SU-DHL-6 (cell line): ENCODE results near the gene CSF2RB.

Experiments used
- H2AFZ ChIP-seq: fragments of 200-600 bp; sonication (generic); 2 replicates; pipeline ENCODE4 v1.6.1; 2014; ENCODE audit warnings: low read depth, mild to moderate bottlenecking, moderate library complexity, mixed read lengths, antibody characterized with exemption, low read length; ENCODE audit not compliant: severe bottlenecking
- H3F3A ChIP-seq: fragments of 200-600 bp; shearing (Covaris generic); 2 replicates; pipeline ENCODE4 v1.6.0; 2016; ENCODE audit warnings: antibody characterized with exemption, mild to moderate bottlenecking; ENCODE audit not compliant: insufficient read depth
- H3K27ac ChIP-seq: fragments of 200-600 bp; sonication (generic); 2 replicates; pipeline ENCODE4 v1.5.1; 2016; ENCODE audit warnings: low read depth, mild to moderate bottlenecking, low read length, moderate library complexity, mixed read lengths
- H3K27me3 ChIP-seq: fragments of 200-600 bp; sonication (generic), shearing (Covaris generic); 2 replicates; pipeline ENCODE4 v1.6.0; 2014; ENCODE audit warnings: mild to moderate bottlenecking, low read length
- H3K36me3 ChIP-seq: fragments of 200-600 bp; sonication (generic); 2 replicates; pipeline ENCODE4 v1.6.1; 2014; ENCODE audit warnings: mild to moderate bottlenecking, low read length, mixed read lengths
- H3K4me2 ChIP-seq: fragments of 300-600, 200-600 bp; shearing (Covaris generic), sonication (generic); 2 replicates; pipeline ENCODE4 v1.6.0; 2014; ENCODE audit warnings: low read length, low read depth, mild to moderate bottlenecking; ENCODE audit not compliant: poor library complexity, severe bottlenecking
- H3K4me3 ChIP-seq: fragments of 200-600 bp; sonication (generic); 2 replicates; pipeline ENCODE4 v1.5.1; 2014; ENCODE audit warnings: antibody characterized with exemption, low read length, mild to moderate bottlenecking, mixed read lengths; ENCODE audit not compliant: insufficient read depth, poor library complexity, severe bottlenecking
- H3K79me2 ChIP-seq: fragments of 200-600 bp; sonication (generic); 2 replicates; pipeline ENCODE4 v1.6.1; 2014; ENCODE audit warnings: mild to moderate bottlenecking, low read length, moderate library complexity; ENCODE audit not compliant: insufficient read depth
- H3K9ac ChIP-seq: fragments of 200-600 bp; sonication (generic); 2 replicates; pipeline ENCODE4 v1.7.0; 2014; ENCODE audit warnings: mild to moderate bottlenecking, low read length
- H3K9me2 ChIP-seq: fragments of 200-600 bp; sonication (generic); replicated peaks from 2 replicates; pipeline ENCODE4 v1.6.1; 2014; ENCODE audit warnings: low read length; ENCODE audit not compliant: insufficient read depth
- H3K9me3 ChIP-seq: fragments of 200-600 bp; sonication (generic); 2 replicates; pipeline ENCODE4 v1.6.1; 2014; ENCODE audit warnings: low read length, mixed read lengths; ENCODE audit not compliant: insufficient read depth
- H4K20me1 ChIP-seq: fragments of 200-600 bp; sonication (generic); 2 replicates; pipeline ENCODE4 v1.6.1; 2014; ENCODE audit warnings: low read depth, mild to moderate bottlenecking, antibody characterized with exemption, low read length, moderate library complexity, mixed read lengths
- EZH2phosphoT487 ChIP-seq: fragments of 200-600 bp; sonication (generic), shearing (Covaris generic); conservative IDR thresholded peaks from 2 replicates; pipeline ENCODE4 v1.6.1; 2018; ENCODE audit warnings: mild to moderate bottlenecking, antibody characterized with exemption, low read length, moderate library complexity, mixed read lengths
- TF ChIP-seq, protein P1 (sequence below): fragments of 200-600 bp; sonication (generic); IDR thresholded peaks from one replicate; pipeline ENCODE4 v1.5.1; 2017; ENCODE audit warnings: antibody characterized with exemption, mild to moderate bottlenecking, low read length, moderate library complexity; ENCODE audit not compliant: insufficient read depth, poor library complexity, severe bottlenecking

CSF2RB gene

DNA sequence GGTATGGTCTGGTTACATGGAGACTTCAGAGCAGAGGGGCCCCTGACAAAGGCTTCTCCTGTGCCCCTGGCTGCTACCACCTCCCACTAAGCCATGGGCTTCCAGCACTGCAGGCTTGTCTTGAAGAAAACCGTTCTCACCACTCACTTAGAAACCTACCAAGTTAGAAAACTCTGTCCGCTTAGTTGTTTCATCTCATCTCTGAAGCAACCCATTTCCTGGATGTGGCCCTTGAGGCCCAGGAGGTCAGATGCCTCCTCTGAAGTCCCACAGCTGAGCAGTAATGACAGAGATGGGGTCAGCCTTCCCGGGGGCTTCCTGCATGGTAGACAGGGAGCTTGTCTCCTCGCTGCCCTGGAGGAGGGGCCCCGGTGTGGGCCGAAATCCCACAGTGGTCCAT, 12.9 kb downstream of the CSF2RB start:
- Histone ChIP-seq H3K4me3 (no peak overlapping the region), H3K27me3 (no peaks in the 10 kb centered on the region), H4K20me1 (no peaks in the 10 kb centered on the region), H3K9me3 (no peaks in the 10 kb centered on the region), H3K79me2 (no peaks in the 10 kb centered on the region), H2AFZ (no peak overlapping the region), H3K9me2 (no peaks in the 10 kb centered on the region), H3K27ac (no peak overlapping the region), H3K36me3 (no peaks in the 10 kb centered on the region), H3F3A (no peaks in the 10 kb centered on the region), H3K9ac (no peak overlapping the region), H3K4me2 (no peak overlapping the region)
- no peak for TF ChIP-seq EZH2phosphoT487
- TF ChIP-seq, protein P1, sequence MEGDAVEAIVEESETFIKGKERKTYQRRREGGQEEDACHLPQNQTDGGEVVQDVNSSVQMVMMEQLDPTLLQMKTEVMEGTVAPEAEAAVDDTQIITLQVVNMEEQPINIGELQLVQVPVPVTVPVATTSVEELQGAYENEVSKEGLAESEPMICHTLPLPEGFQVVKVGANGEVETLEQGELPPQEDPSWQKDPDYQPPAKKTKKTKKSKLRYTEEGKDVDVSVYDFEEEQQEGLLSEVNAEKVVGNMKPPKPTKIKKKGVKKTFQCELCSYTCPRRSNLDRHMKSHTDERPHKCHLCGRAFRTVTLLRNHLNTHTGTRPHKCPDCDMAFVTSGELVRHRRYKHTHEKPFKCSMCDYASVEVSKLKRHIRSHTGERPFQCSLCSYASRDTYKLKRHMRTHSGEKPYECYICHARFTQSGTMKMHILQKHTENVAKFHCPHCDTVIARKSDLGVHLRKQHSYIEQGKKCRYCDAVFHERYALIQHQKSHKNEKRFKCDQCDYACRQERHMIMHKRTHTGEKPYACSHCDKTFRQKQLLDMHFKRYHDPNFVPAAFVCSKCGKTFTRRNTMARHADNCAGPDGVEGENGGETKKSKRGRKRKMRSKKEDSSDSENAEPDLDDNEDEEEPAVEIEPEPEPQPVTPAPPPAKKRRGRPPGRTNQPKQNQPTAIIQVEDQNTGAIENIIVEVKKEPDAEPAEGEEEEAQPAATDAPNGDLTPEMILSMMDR: no peak

DNA sequence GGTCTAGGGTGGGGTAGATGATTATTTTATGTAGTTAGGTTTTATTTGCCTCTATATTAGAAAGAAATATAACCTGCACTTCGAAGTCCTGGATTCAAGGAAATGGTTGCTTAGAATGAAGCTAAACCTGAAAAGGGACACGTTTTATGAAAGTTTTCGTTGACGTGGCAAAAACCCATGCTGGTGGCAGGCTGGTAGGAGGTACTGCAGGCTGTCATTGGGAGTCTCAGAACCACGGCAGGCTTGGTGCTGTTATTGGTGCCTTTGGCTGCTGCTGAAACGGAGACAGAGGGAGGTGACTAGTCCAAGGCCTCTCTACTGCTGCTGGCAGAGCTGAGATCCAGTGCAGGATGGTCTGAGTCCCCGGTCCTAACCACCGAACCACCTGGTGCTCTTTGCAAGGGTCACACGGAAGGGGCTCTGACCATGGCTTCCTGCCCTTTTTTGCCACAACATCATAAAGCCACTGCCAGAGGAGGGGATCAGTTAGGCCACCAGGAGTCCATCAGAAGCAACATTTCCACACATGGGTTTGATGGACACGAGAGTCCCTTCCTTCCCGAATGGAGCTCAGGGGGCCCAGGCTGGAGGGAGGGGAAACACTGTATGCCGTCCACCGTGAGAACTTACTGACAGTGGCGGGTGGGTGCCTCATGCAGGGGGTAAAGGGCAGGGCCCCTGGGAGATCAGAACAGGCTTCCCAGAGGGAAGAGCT, 13.4 kb downstream of the CSF2RB start:
- H3K36me3 ChIP-seq: no peaks in the 10 kb centered on the region
- no peak overlapping the region for H2AFZ ChIP-seq

GRCh38 chr22:36927671-36928070, 14.2 kb downstream of the CSF2RB start:
- no peak overlapping the region for H3K27ac ChIP-seq

More for the DNA sequence above, 13.4 kb downstream of the CSF2RB start:
- no peaks in the 10 kb centered on the region for H3K9me2 ChIP-seq
- no peaks in the 10 kb centered on the region for H3F3A ChIP-seq
- H3K4me3 ChIP-seq: no peak overlapping the region
- H3K4me2 ChIP-seq: no peak overlapping the region
- H3K79me2 ChIP-seq: no peaks in the 10 kb centered on the region
- H3K9me3 ChIP-seq: no peaks in the 10 kb centered on the region
- no peaks in the 10 kb centered on the region for H4K20me1 ChIP-seq
- H3K27me3 ChIP-seq: no peaks in the 10 kb centered on the region
- no peak overlapping the region for H3K27ac ChIP-seq
- no peak overlapping the region for H3K9ac ChIP-seq
- TF ChIP-seq, protein P1: no peak
- no peak for TF ChIP-seq EZH2phosphoT487

More at GRCh38 chr22:36927671-36928070, 14.2 kb downstream of the CSF2RB start:
- TF ChIP-seq, protein P1: no peak
- no peak overlapping the region for H3K4me3 ChIP-seq
- H3K36me3 ChIP-seq: no peaks in the 10 kb centered on the region
- H3K9ac ChIP-seq: no peak overlapping the region
- no peaks in the 10 kb centered on the region for H3K27me3 ChIP-seq
- H3K4me2 ChIP-seq: no peak overlapping the region
- H4K20me1 ChIP-seq: no peaks in the 10 kb centered on the region
- H3K9me2 ChIP-seq: no peaks in the 10 kb centered on the region
- H2AFZ ChIP-seq: no peak overlapping the region
- H3F3A ChIP-seq: no peaks in the 10 kb centered on the region
- H3K79me2 ChIP-seq: no peaks in the 10 kb centered on the region
- H3K9me3 ChIP-seq: no peaks in the 10 kb centered on the region
